HG03521 (cell line): ENCODE data around the gene LGR4.
"Not testable (repeated sequence)": the region's sequence is repeated elsewhere in the genome, so short reads cannot be mapped to it uniquely, and the experiment has no call there.

Source experiments
- ATAC-seq: cut with Tn5 transposase; IDR thresholded peaks from one replicate; pipeline ENCODE4 v1.9.1; 2021; ENCODE audit warnings: mild to moderate bottlenecking, moderate library complexity; ENCODE audit not compliant: unreplicated experiment

Gene LGR4

GRCh38 chr11:27472398-27473016, at the start of gene LGR4:
LGR4 (minus strand) TSS chr11:27472790; CDS start chr11:27472302, 488 bp downstream.
- ATAC-seq, result peak; percentile 90

- no peak for ATAC-seq
These were observed 47.6 kb upstream of the LGR4 start for GRCh38 chr11:27520226-27520625.

- no peak for ATAC-seq
These were observed 45.9 kb upstream of the LGR4 start for GRCh38 chr11:27518518-27518917.

GRCh38 chr11:27517490-27517889, 44.9 kb upstream of the LGR4 start:
- ATAC-seq, result not testable (repeated sequence)

GRCh38 chr11:27514558-27514957, 42.0 kb upstream of the LGR4 start:
- no peak for ATAC-seq

GRCh38 chr11:27514076-27514475, 41.5 kb upstream of the LGR4 start:
- no peak for ATAC-seq

GRCh38 chr11:27513389-27513788, 40.8 kb upstream of the LGR4 start:
- no peak for ATAC-seq

GRCh38 chr11:27512238-27512637, 39.6 kb upstream of the LGR4 start:
- no peak for ATAC-seq

GRCh38 chr11:27509908-27510307, 37.3 kb upstream of the LGR4 start:
- no peak for ATAC-seq

- ATAC-seq, result no peak
These were observed 35.1 kb upstream of the LGR4 start for GRCh38 chr11:27507557-27508322.

- ATAC-seq, result peak; percentile 96
These were observed 33.9 kb upstream of the LGR4 start, which contains the start of gene LIN7C for GRCh38 chr11:27506200-27507182. LIN7C (minus strand) TSS chr11:27506769; CDS start chr11:27506752, 17 bp downstream.

GRCh38 chr11:27505781-27506180, 33.2 kb upstream of the LGR4 start:
- ATAC-seq, result no peak

GRCh38 chr11:27504205-27504604, 31.6 kb upstream of the LGR4 start:
- ATAC-seq, result no peak

GRCh38 chr11:27501100-27501499, 28.5 kb upstream of the LGR4 start:
- no peak for ATAC-seq

GRCh38 chr11:27497911-27498310, 25.3 kb upstream of the LGR4 start:
- no peak for ATAC-seq

GRCh38 chr11:27497284-27497866, 24.8 kb upstream of the LGR4 start:
- peak; percentile 77 for ATAC-seq

GRCh38 chr11:27496461-27496860, 23.9 kb upstream of the LGR4 start:
- ATAC-seq, result no peak

- ATAC-seq, result no peak
These were observed 23.2 kb upstream of the LGR4 start for GRCh38 chr11:27495710-27496300.

- no peak for ATAC-seq
These were observed 16.5 kb upstream of the LGR4 start for GRCh38 chr11:27489092-27489491.

- ATAC-seq, result no peak
These were observed 15.1 kb upstream of the LGR4 start for GRCh38 chr11:27487706-27488105.
